ENCODE results near the gene SLC25A29.

DNA sequence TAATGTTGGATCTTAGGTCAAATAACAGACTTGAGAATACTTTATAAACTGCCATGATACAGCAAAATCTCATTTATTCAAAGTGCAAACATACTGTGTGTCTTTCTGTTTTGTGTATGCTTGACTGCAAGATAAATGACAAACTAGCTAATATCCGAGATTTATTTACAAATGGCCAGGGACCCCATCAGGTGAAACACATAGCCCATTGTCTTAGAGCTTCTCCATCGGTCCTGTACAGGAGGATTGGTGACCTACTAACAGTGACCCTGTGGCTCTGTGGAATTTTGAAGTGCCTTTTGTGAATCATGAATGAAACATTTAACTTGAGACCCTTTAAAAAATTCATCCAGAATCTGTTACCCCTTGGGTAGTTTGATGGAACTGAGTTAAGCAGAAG, 27.1 kb downstream of the SLC25A29 start:
- TF ChIP-seq, protein P1, sequence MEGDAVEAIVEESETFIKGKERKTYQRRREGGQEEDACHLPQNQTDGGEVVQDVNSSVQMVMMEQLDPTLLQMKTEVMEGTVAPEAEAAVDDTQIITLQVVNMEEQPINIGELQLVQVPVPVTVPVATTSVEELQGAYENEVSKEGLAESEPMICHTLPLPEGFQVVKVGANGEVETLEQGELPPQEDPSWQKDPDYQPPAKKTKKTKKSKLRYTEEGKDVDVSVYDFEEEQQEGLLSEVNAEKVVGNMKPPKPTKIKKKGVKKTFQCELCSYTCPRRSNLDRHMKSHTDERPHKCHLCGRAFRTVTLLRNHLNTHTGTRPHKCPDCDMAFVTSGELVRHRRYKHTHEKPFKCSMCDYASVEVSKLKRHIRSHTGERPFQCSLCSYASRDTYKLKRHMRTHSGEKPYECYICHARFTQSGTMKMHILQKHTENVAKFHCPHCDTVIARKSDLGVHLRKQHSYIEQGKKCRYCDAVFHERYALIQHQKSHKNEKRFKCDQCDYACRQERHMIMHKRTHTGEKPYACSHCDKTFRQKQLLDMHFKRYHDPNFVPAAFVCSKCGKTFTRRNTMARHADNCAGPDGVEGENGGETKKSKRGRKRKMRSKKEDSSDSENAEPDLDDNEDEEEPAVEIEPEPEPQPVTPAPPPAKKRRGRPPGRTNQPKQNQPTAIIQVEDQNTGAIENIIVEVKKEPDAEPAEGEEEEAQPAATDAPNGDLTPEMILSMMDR (IDR thresholded peaks at IDR 0.05), result no peak
- TF ChIP-seq POLR2AphosphoS5 (IDR thresholded peaks at IDR 0.05) (no peak), POLR2A (IDR thresholded peaks at IDR 0.05) (no peak)

Measured in breast epithelium (tissue), 3 donors.